ENCODE results near the gene SDF2L1. TPM values are rescaled to one million over a fixed set of nuclear protein-coding genes. Genes with fewer than 3 reads are reported as not detected.

Gene SDF2L1
- total RNA-seq, 1 donor from 2014 or later, result 43.3 TPM

- no peak for DNase-seq
- CTCF ChIA-PET, result interaction anchor here (4.3 kb wide), 1 partner anchor 10 kb away, joined by 65 read pairs; the partner anchor contains the start of gene SDF2L1
- Mint-ChIP-seq H3K4me1 (peaks cover 28% of the 10 kb centered on the region), H3K27ac (no peak within 1 kb of the TSS), H3K36me3 (ENCODE audit: low read depth) (peaks cover 15% of the 10 kb centered on the region), H3K4me3 (no peak within 1 kb of the TSS), H3K9me3 (no peaks in the 10 kb centered on the region), H3K27me3 (no peaks in the 10 kb centered on the region)
- TF ChIP-seq, protein P1, sequence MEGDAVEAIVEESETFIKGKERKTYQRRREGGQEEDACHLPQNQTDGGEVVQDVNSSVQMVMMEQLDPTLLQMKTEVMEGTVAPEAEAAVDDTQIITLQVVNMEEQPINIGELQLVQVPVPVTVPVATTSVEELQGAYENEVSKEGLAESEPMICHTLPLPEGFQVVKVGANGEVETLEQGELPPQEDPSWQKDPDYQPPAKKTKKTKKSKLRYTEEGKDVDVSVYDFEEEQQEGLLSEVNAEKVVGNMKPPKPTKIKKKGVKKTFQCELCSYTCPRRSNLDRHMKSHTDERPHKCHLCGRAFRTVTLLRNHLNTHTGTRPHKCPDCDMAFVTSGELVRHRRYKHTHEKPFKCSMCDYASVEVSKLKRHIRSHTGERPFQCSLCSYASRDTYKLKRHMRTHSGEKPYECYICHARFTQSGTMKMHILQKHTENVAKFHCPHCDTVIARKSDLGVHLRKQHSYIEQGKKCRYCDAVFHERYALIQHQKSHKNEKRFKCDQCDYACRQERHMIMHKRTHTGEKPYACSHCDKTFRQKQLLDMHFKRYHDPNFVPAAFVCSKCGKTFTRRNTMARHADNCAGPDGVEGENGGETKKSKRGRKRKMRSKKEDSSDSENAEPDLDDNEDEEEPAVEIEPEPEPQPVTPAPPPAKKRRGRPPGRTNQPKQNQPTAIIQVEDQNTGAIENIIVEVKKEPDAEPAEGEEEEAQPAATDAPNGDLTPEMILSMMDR (IDR thresholded peaks at IDR 0.05), result no peak
- intact Hi-C loops (cut with micrococcal nuclease), result no loop called here
- ATAC-seq (ENCODE audit: low read depth), result no peak
- POLR2A ChIA-PET, result interaction anchor here (7.4 kb wide), 1 partner anchor 10 kb away, joined by 110 read pairs; the partner anchor contains the start of gene SDF2L1
These were observed 9.7 kb upstream of the SDF2L1 start, which contains the start of gene CCDC116 for GRCh38 chr22:21632237-21632895. Gene CCDC116, plus strand, starts transcription at chr22:21632760. Its CDS starts 422 bp downstream, at chr22:21633182.

DNA sequence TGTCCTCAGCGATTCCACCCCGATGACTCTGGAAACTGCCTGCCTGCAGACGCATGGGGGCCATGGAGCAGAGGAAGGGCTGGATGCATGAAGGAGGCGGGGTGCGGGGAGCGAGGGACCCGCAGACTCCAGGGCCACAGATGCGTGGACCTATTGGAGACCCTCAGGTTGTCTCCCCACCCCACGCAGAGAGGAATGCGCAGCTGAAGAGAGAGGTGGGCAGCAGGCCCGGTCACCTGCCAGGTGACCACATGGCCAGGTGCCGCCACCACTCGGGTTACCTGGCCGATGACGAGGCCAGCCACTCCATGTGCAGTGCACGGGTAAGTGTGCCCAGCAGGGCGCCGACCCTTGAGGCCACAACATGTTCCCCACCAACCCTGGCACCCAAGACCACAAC lies 9.2 kb upstream of the SDF2L1 start:
- H3K4me3 Mint-ChIP-seq, result no peak overlapping the region
- peaks cover 22% of the 10 kb centered on the region for H3K4me1 Mint-ChIP-seq
- ATAC-seq (ENCODE audit: low read depth), result no peak
- no peak overlapping the region for H3K27ac Mint-ChIP-seq
- TF ChIP-seq, protein P1 (IDR thresholded peaks at IDR 0.05), result no peak
- ChIA-PET CTCF (interaction anchor here (4.3 kb wide), 1 partner anchor 9 kb away, joined by 65 read pairs; the partner anchor contains the start of gene SDF2L1), POLR2A (interaction anchor here (7.4 kb wide), 1 partner anchor 9 kb away, joined by 110 read pairs; the partner anchor contains the start of gene SDF2L1)
- intact Hi-C loops (cut with micrococcal nuclease), result no loop called here
- H3K27me3 Mint-ChIP-seq, result no peaks in the 10 kb centered on the region
- H3K36me3 Mint-ChIP-seq (ENCODE audit: low read depth), result peaks cover 9% of the 10 kb centered on the region
- no peaks in the 10 kb centered on the region for H3K9me3 Mint-ChIP-seq
- DNase-seq, result no peak

GRCh38 chr22:21633481-21633880 lies 8.6 kb upstream of the SDF2L1 start:
- no peaks in the 10 kb centered on the region for H3K27me3 Mint-ChIP-seq
- H3K27ac Mint-ChIP-seq, result no peak overlapping the region
- CTCF ChIA-PET, result no interaction called here
- H3K9me3 Mint-ChIP-seq, result no peaks in the 10 kb centered on the region
- POLR2A ChIA-PET, result interaction anchor here (7.4 kb wide), 1 partner anchor 9 kb away, joined by 110 read pairs; the partner anchor contains the start of gene SDF2L1
- H3K4me3 Mint-ChIP-seq, result no peak overlapping the region
- TF ChIP-seq, protein P1 (IDR thresholded peaks at IDR 0.05), result no peak
- intact Hi-C loops (cut with micrococcal nuclease), result no loop called here
- peaks cover 4% of the 10 kb centered on the region for H3K36me3 Mint-ChIP-seq (ENCODE audit: low read depth)
- peaks cover 18% of the 10 kb centered on the region for H3K4me1 Mint-ChIP-seq
- ATAC-seq (ENCODE audit: low read depth), result no peak
- DNase-seq, result no peak

DNA sequence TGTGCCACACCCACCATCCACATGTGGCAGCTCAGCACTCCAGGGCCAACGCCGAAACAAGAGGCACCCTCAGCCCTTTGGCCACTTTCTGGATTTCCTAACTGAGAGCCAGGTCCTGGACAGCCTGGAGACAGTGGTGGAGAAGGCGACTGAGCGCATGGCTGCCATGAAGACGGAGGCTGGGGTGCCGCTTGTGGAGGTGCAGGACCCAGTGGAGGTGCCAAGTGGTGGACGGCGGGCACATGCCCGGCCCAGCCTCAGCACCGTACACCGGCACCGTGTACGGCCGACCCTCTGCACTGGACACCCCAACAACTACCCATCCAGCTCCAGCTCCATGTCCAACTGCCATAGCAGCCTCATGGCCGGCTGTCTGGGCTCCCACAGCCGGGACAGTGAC lies 8.0 kb upstream of the SDF2L1 start:
- POLR2A ChIA-PET, result interaction anchor here (7.4 kb wide), 1 partner anchor 8 kb away, joined by 110 read pairs; the partner anchor contains the start of gene SDF2L1
- intact Hi-C loops (cut with micrococcal nuclease), result no loop called here

GRCh38 chr22:21634844-21635243 lies 7.3 kb upstream of the SDF2L1 start:
- Mint-ChIP-seq H3K9me3 (no peaks in the 10 kb centered on the region), H3K4me3 (no peak overlapping the region), H3K36me3 (ENCODE audit: low read depth) (no peaks in the 10 kb centered on the region), H3K27me3 (no peaks in the 10 kb centered on the region), H3K27ac (no peak overlapping the region), H3K4me1 (peaks cover 14% of the 10 kb centered on the region)
- TF ChIP-seq, protein P1 (IDR thresholded peaks at IDR 0.05), result no peak
- POLR2A ChIA-PET, result no interaction called here
- ATAC-seq (ENCODE audit: low read depth), result no peak
- DNase-seq, result no peak
- intact Hi-C loops (cut with micrococcal nuclease), result no loop called here
- CTCF ChIA-PET, result interaction anchor here (2.8 kb wide), 1 partner anchor 12 kb away, joined by 8 read pairs; no protein-coding TSS in a partner anchor

More for the DNA sequence above, 8.0 kb upstream of the SDF2L1 start:
- Mint-ChIP-seq H3K9me3 (no peaks in the 10 kb centered on the region), H3K4me1 (peaks cover 17% of the 10 kb centered on the region), H3K27me3 (no peaks in the 10 kb centered on the region), H3K27ac (no peak overlapping the region), H3K4me3 (no peak overlapping the region), H3K36me3 (ENCODE audit: low read depth) (peaks cover 4% of the 10 kb centered on the region)
- ATAC-seq (ENCODE audit: low read depth) (no peak), DNase-seq (no peak)
- TF ChIP-seq, protein P1 (IDR thresholded peaks at IDR 0.05), result no peak
- CTCF ChIA-PET, result interaction anchor here (2.8 kb wide), 1 partner anchor 13 kb away, joined by 8 read pairs; no protein-coding TSS in a partner anchor

Data from activated B cell treated with CpG ODN at 0.5 μM for 24 hours (primary cell).